ENCODE results near the gene IP6K2. TPM values are rescaled to one million over a fixed set of nuclear protein-coding genes. Genes with fewer than 3 reads are reported as not detected.
"Not testable (repeated sequence)": the region's sequence is repeated elsewhere in the genome, so short reads cannot be mapped to it uniquely, and the experiment has no call there.

IP6K2 gene
- total RNA-seq, 2 experiments from 2014 or later: 65.3 to 69.7 TPM

GRCh38 chr3:48741226-48741625, 24.2 kb upstream of the IP6K2 start:
- not testable (repeated sequence) for H3K4me3 Mint-ChIP-seq; ATAC-seq; H3K4me1 Mint-ChIP-seq; H3K27me3 Mint-ChIP-seq; H3K9me3 Mint-ChIP-seq (ENCODE audit: low read depth); DNase-seq; H3K36me3 Mint-ChIP-seq; H3K27ac Mint-ChIP-seq
- CTCF ChIA-PET: interaction anchor here (3.6 kb wide), 1 partner anchor 156 kb away, joined by 22 read pairs; the partner anchor contains the start of gene SLC25A20

- H3K27ac Mint-ChIP-seq: no peak overlapping the region
- ATAC-seq (peak; percentile 97), DNase-seq (peak; percentile 70)
- peaks cover 2% of the 10 kb centered on the region for H3K4me1 Mint-ChIP-seq
- no peaks in the 10 kb centered on the region for H3K9me3 Mint-ChIP-seq (ENCODE audit: low read depth)
- CTCF ChIA-PET: interaction anchor here (0.5 to 3.6 kb wide), 30 partner anchors 7 to 731 kb away, joined by 3 to 22 read pairs (median 4); partner anchors contain the start of genes IP6K2, NCKIPSD, PRKAR2A and SLC25A20
- H3K4me3 Mint-ChIP-seq: no peak overlapping the region
- no peaks in the 10 kb centered on the region for H3K27me3 Mint-ChIP-seq
- no peaks in the 10 kb centered on the region for H3K36me3 Mint-ChIP-seq
Measured at GRCh38 chr3:48739955-48740823, 23.2 kb upstream of the IP6K2 start.

- Mint-ChIP-seq H3K27ac (no peak overlapping the region), H3K27me3 (no peaks in the 10 kb centered on the region), H3K36me3 (no peaks in the 10 kb centered on the region), H3K4me3 (no peak overlapping the region), H3K4me1 (peaks cover 2% of the 10 kb centered on the region), H3K9me3 (ENCODE audit: low read depth) (no peaks in the 10 kb centered on the region)
- DNase-seq (no peak), ATAC-seq (peak; percentile 26)
- CTCF ChIA-PET: interaction anchor here (0.5 to 3.6 kb wide), 27 partner anchors 8 to 732 kb away, joined by 3 to 22 read pairs (median 4); partner anchors contain the start of genes IP6K2, NCKIPSD, PRKAR2A and SLC25A20
Measured at GRCh38 chr3:48739617-48739954, 22.6 kb upstream of the IP6K2 start.

- H3K4me3 Mint-ChIP-seq: no peak overlapping the region
- no peaks in the 10 kb centered on the region for H3K9me3 Mint-ChIP-seq (ENCODE audit: low read depth)
- no peaks in the 10 kb centered on the region for H3K27me3 Mint-ChIP-seq
- CTCF ChIA-PET: interaction anchor here (0.5 to 3.6 kb wide), 22 partner anchors 9 to 732 kb away, joined by 3 to 22 read pairs (median 4); partner anchors contain the start of genes IP6K2, NCKIPSD, PRKAR2A and SLC25A20
- ATAC-seq (no peak), DNase-seq (no peak)
- no peaks in the 10 kb centered on the region for H3K36me3 Mint-ChIP-seq
- H3K4me1 Mint-ChIP-seq: peaks cover 2% of the 10 kb centered on the region
- no peak overlapping the region for H3K27ac Mint-ChIP-seq
Measured at GRCh38 chr3:48738926-48739616, 22.1 kb upstream of the IP6K2 start.

GRCh38 chr3:48738144-48738536, 21.1 kb upstream of the IP6K2 start:
- H3K4me1 Mint-ChIP-seq: peaks cover 2% of the 10 kb centered on the region
- no peaks in the 10 kb centered on the region for H3K27me3 Mint-ChIP-seq
- H3K4me3 Mint-ChIP-seq: no peak overlapping the region
- ATAC-seq: no peak
- CTCF ChIA-PET: interaction anchor here (0.6 to 3.6 kb wide), 6 partner anchors 9 to 269 kb away, joined by 3 to 22 read pairs (median 4); partner anchors contain the start of genes ARIH2, SLC25A20 and WDR6
- H3K9me3 Mint-ChIP-seq (ENCODE audit: low read depth): no peaks in the 10 kb centered on the region
- no peaks in the 10 kb centered on the region for H3K36me3 Mint-ChIP-seq
- no peak overlapping the region for H3K27ac Mint-ChIP-seq
- DNase-seq: no peak

GRCh38 chr3:48735075-48735767, 18.2 kb upstream of the IP6K2 start:
- not testable (repeated sequence) for H3K4me3 Mint-ChIP-seq; H3K27me3 Mint-ChIP-seq; ATAC-seq; H3K4me1 Mint-ChIP-seq; H3K27ac Mint-ChIP-seq; H3K9me3 Mint-ChIP-seq (ENCODE audit: low read depth); DNase-seq; H3K36me3 Mint-ChIP-seq
- CTCF ChIA-PET: interaction anchor here (0.7 to 1.4 kb wide), 3 partner anchors 9 to 327 kb away, joined by 3 to 6 read pairs (median 3); partner anchors contain the start of gene PRKAR2A

- CTCF ChIA-PET; H3K9me3 Mint-ChIP-seq (ENCODE audit: low read depth); ATAC-seq; H3K4me1 Mint-ChIP-seq; H3K27ac Mint-ChIP-seq; H3K4me3 Mint-ChIP-seq; H3K27me3 Mint-ChIP-seq; H3K36me3 Mint-ChIP-seq; DNase-seq: not testable (repeated sequence)
Measured at GRCh38 chr3:48734541-48734940, 17.5 kb upstream of the IP6K2 start.

- ATAC-seq; H3K27me3 Mint-ChIP-seq; H3K4me3 Mint-ChIP-seq; CTCF ChIA-PET; H3K36me3 Mint-ChIP-seq; DNase-seq; H3K9me3 Mint-ChIP-seq (ENCODE audit: low read depth); H3K4me1 Mint-ChIP-seq; H3K27ac Mint-ChIP-seq: not testable (repeated sequence)
Measured at GRCh38 chr3:48733752-48734518, 16.9 kb upstream of the IP6K2 start.

GRCh38 chr3:48727511-48727910, 10.5 kb upstream of the IP6K2 start:
- no peaks in the 10 kb centered on the region for H3K9me3 Mint-ChIP-seq (ENCODE audit: low read depth)
- H3K4me3 Mint-ChIP-seq: no peak overlapping the region
- DNase-seq (no peak), ATAC-seq (no peak)
- no peaks in the 10 kb centered on the region for H3K4me1 Mint-ChIP-seq
- H3K27me3 Mint-ChIP-seq: no peaks in the 10 kb centered on the region
- CTCF ChIA-PET: interaction anchor here (1.7 kb wide), 1 partner anchor 9 kb away, joined by 3 read pairs; no protein-coding TSS in a partner anchor
- no peak overlapping the region for H3K27ac Mint-ChIP-seq
- H3K36me3 Mint-ChIP-seq: no peaks in the 10 kb centered on the region

- H3K27ac Mint-ChIP-seq; CTCF ChIA-PET; H3K9me3 Mint-ChIP-seq (ENCODE audit: low read depth); H3K27me3 Mint-ChIP-seq; H3K4me1 Mint-ChIP-seq; H3K4me3 Mint-ChIP-seq; ATAC-seq; H3K36me3 Mint-ChIP-seq; DNase-seq: not testable (repeated sequence)
Measured at GRCh38 chr3:48725185-48725855, 8.3 kb upstream of the IP6K2 start.

GRCh38 chr3:48723725-48724124, 6.7 kb upstream of the IP6K2 start:
- Mint-ChIP-seq H3K27ac (no peak overlapping the region), H3K27me3 (no peaks in the 10 kb centered on the region), H3K4me3 (no peak overlapping the region), H3K4me1 (no peaks in the 10 kb centered on the region), H3K36me3 (no peaks in the 10 kb centered on the region), H3K9me3 (ENCODE audit: low read depth) (no peaks in the 10 kb centered on the region)
- CTCF ChIA-PET: no interaction called here
- DNase-seq (no peak), ATAC-seq (no peak)

GRCh38 chr3:48723293-48723692, 6.3 kb upstream of the IP6K2 start:
- H3K4me1 Mint-ChIP-seq: not testable (repeated sequence)

More at GRCh38 chr3:48723293-48723692, 6.3 kb upstream of the IP6K2 start:
- H3K27me3 Mint-ChIP-seq; H3K36me3 Mint-ChIP-seq; H3K4me3 Mint-ChIP-seq; H3K9me3 Mint-ChIP-seq (ENCODE audit: low read depth); ATAC-seq; CTCF ChIA-PET; H3K27ac Mint-ChIP-seq; DNase-seq: not testable (repeated sequence)

Measured in activated CD8-positive, alpha-beta memory T cell treated with anti-CD3 and anti-CD28 coated beads, Interleukin-2, amount 10 ng/mL, durations not matched to agents 7 days and 5 days (primary cell).